BJ (cell line): ENCODE measurements around the gene LRP8. TPM values are rescaled to one million over a fixed set of nuclear protein-coding genes. Genes with fewer than 3 reads are reported as not detected.
"Not testable (repeated sequence)": the region's sequence is repeated elsewhere in the genome, so short reads cannot be mapped to it uniquely, and the experiment has no call there.

Experiments
- CTCF ChIA-PET: fragments of 350-600 bp; formaldehyde crosslinking; extraction: SDS; loops from one replicate; lab custom pipeline; 2021; ENCODE audit warnings: antibody characterized with exemption, inconsistent platforms; lab: Yijun Ruan, JAX
- POLR2A ChIA-PET: fragments of 300-600 bp; sonication (Branson Sonifier 250); formaldehyde crosslinking; extraction: SDS; loops from one replicate; lab custom pipeline; 2021; ENCODE audit warnings: antibody characterized with exemption; lab: Charles Lee
- DNase-seq: peaks from one replicate; pipeline ENCODE4 v3.0.0-alpha.2; 2011; ENCODE audit warnings: low read depth
- H3K27me3 ChIP-seq: 2 replicates; pipeline ENCODE4 v1.6.0; 2011; ENCODE audit warnings: low read length; ENCODE audit not compliant: control insufficient read depth, insufficient read depth
- H3K36me3 ChIP-seq: 2 replicates; pipeline ENCODE4 v1.5.1; 2011; ENCODE audit warnings: low read length; ENCODE audit not compliant: control insufficient read depth, insufficient read depth
- H3K4me3 ChIP-seq: 2 replicates; pipeline ENCODE4 v1.5.1; 2011; ENCODE audit warnings: low read depth, mild to moderate bottlenecking, control low read depth, low read length
- polyA plus RNA-seq: library from polyadenylated mRNA; depleted of rRNA; stranded (reverse); fragments of >200 nt; gene quantifications from 2 replicates; pipeline ENCODE4 v1.2.3, GENCODE V29; 2011
- TF ChIP-seq, protein P1 (sequence below): IDR thresholded peaks from 2 replicates; pipeline ENCODE4 v1.5.1; 2011; ENCODE audit warnings: low read depth, mild to moderate bottlenecking, control low read depth, inconsistent platforms, low read length, moderate library complexity; ENCODE audit not compliant: insufficient read depth

The LRP8 gene
- polyA plus RNA-seq, 1 experiment: 18.2 TPM

- CTCF ChIA-PET: no interaction called here
- H3K4me3 ChIP-seq: no peak overlapping the region
- H3K36me3 ChIP-seq: peaks cover 22% of the 10 kb centered on the region
- POLR2A ChIA-PET: no interaction called here
- H3K27me3 ChIP-seq: no peaks in the 10 kb centered on the region
- TF ChIP-seq, protein P1, sequence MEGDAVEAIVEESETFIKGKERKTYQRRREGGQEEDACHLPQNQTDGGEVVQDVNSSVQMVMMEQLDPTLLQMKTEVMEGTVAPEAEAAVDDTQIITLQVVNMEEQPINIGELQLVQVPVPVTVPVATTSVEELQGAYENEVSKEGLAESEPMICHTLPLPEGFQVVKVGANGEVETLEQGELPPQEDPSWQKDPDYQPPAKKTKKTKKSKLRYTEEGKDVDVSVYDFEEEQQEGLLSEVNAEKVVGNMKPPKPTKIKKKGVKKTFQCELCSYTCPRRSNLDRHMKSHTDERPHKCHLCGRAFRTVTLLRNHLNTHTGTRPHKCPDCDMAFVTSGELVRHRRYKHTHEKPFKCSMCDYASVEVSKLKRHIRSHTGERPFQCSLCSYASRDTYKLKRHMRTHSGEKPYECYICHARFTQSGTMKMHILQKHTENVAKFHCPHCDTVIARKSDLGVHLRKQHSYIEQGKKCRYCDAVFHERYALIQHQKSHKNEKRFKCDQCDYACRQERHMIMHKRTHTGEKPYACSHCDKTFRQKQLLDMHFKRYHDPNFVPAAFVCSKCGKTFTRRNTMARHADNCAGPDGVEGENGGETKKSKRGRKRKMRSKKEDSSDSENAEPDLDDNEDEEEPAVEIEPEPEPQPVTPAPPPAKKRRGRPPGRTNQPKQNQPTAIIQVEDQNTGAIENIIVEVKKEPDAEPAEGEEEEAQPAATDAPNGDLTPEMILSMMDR: no peak
- no peak for DNase-seq
Observed at GRCh38 chr1:53210352-53210751, 117.5 kb downstream of the LRP8 start.

DNA sequence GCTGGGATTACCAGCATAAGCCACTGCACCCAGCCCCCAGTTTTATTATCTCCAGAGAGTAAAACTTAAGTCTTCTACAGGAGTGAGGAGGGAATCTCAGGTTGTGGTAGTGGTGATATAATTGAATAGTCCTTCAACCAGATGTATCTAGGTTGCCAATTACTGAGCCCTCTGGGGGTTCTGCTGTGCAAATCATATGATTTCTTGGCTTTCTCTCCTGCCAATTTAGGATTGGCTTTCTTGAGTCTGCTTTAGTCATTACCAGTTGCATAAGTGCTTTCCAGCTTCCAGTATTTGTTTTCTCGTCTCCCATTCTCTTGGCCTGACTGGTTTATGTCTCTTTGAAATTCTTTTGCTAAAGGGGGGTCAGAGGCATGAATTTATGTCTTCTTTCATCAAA, 120.1 kb downstream of the LRP8 start:
- CTCF ChIA-PET: no interaction called here
- no peak for DNase-seq
- Histone ChIP-seq H3K27me3 (no peaks in the 10 kb centered on the region), H3K4me3 (no peak overlapping the region), H3K36me3 (peaks cover 20% of the 10 kb centered on the region)
- POLR2A ChIA-PET: no interaction called here
- TF ChIP-seq, protein P1: no peak

DNA sequence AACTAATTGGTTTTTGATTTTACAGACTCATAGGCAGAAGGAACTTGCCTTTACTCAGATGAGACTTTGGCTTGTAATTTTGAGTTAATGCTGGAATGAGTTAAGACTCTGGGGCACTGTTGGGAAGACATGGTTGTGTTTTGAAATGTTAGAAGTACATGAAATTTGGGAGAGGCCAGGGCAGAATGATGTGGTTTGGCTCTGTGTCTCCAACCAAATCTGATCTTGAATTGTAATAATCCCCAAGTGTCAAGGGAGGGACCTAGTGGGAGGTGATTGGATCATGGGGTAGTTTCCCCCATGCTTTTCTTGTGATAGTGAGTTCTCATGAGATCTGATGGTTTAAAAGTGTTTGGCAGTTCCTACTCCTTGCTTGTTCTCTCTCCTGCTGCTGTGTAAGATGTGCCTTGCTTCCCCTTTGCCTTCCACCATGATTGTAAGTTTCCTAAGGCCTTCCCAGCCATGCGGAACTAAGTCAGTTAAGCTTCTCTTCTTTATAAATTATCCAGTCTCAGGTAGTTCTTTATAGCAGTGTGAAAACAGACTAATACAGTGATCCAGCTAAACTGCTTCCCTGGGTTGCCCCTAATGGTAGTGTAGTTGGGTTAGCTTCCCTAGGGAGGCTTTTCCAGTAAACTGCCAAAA, 121.0 kb downstream of the LRP8 start:
- no peaks in the 10 kb centered on the region for H3K27me3 ChIP-seq
- CTCF ChIA-PET: no interaction called here
- no peak for DNase-seq
- H3K4me3 ChIP-seq: no peak overlapping the region
- H3K36me3 ChIP-seq: peaks cover 25% of the 10 kb centered on the region
- POLR2A ChIA-PET: no interaction called here
- TF ChIP-seq, protein P1: no peak

GRCh38 chr1:53206083-53206685, 121.7 kb downstream of the LRP8 start:
- CTCF ChIA-PET, H3K27me3 ChIP-seq, DNase-seq, POLR2A ChIA-PET, H3K4me3 ChIP-seq: not testable (repeated sequence)
- peaks cover 25% of the 10 kb centered on the region for H3K36me3 ChIP-seq

- H3K36me3 ChIP-seq: peaks cover 19% of the 10 kb centered on the region
- H3K4me3 ChIP-seq, DNase-seq, CTCF ChIA-PET, H3K27me3 ChIP-seq, POLR2A ChIA-PET: not testable (repeated sequence)
Observed at GRCh38 chr1:53205496-53205895, 122.4 kb downstream of the LRP8 start.

DNA sequence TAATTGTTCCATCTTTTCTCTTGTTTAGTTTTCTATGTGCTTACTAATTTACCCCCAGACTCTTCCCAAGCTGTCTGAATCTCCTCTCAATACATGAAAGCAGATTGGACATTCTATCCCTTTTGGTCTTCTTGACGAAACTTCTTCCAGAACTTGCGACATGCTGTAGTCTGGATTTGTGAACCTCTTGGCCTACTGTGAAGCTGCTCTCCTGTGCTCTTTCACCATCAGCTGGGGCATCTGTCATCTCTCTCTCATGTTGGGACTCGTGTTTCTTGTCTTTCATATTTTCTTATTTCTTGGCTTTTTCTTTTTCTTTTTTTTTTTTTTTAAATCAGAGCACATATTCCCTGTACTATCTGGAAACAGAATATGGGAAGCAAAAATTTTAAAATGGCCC, 124.4 kb downstream of the LRP8 start:
- H3K36me3 ChIP-seq: peaks cover 11% of the 10 kb centered on the region
- no peak overlapping the region for H3K4me3 ChIP-seq
- no peak for DNase-seq
- POLR2A ChIA-PET: no interaction called here
- TF ChIP-seq, protein P1: no peak
- no peaks in the 10 kb centered on the region for H3K27me3 ChIP-seq
- CTCF ChIA-PET: no interaction called here
